ENCODE data around the gene TBC1D13. TPM values are rescaled to one million over a fixed set of nuclear protein-coding genes. Genes with fewer than 3 reads are reported as not detected.
A peak's percentile ranks its signal among the peaks of the same experiment; 100 is the strongest.

The TBC1D13 gene
- total RNA-seq, 1 experiment from 2014 or later: 21.6 TPM

- TF ChIP-seq, protein P1, sequence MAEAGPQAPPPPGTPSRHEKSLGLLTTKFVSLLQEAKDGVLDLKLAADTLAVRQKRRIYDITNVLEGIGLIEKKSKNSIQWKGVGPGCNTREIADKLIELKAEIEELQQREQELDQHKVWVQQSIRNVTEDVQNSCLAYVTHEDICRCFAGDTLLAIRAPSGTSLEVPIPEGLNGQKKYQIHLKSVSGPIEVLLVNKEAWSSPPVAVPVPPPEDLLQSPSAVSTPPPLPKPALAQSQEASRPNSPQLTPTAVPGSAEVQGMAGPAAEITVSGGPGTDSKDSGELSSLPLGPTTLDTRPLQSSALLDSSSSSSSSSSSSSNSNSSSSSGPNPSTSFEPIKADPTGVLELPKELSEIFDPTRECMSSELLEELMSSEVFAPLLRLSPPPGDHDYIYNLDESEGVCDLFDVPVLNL (CRISPR knock-in tag; IDR thresholded peaks at IDR 0.05; ENCODE audit: borderline replicate concordance, low read depth): no peak
- TF ChIP-seq SMAD3 (CRISPR knock-in tag; IDR thresholded peaks at IDR 0.05; ENCODE audit: borderline replicate concordance) (no peak), FOXP1 (CRISPR knock-in tag; IDR thresholded peaks at IDR 0.05; ENCODE audit: borderline replicate concordance) (peak; percentile 44; the same call in 1 of the 2 replicates), ZNF219 (CRISPR knock-in tag; IDR thresholded peaks at IDR 0.05; ENCODE audit: borderline replicate concordance) (no peak), CREB1 (CRISPR knock-in tag; IDR thresholded peaks at IDR 0.05) (no peak), ZNF263 (CRISPR knock-in tag; IDR thresholded peaks at IDR 0.05; ENCODE audit: low read depth) (no peak), KAT7 (CRISPR knock-in tag; IDR thresholded peaks at IDR 0.05; ENCODE audit: borderline replicate concordance) (peak; percentile 62; the same call in 1 of the 2 replicates), MAX (CRISPR knock-in tag; IDR thresholded peaks at IDR 0.05) (no peak; the same call in 1 of the 2 replicates), MXD4 (CRISPR knock-in tag; IDR thresholded peaks at IDR 0.05; ENCODE audit: borderline replicate concordance) (no peak), GRHL2 (CRISPR knock-in tag; IDR thresholded peaks at IDR 0.05; ENCODE audit: insufficient replicate concordance, severe bottlenecking) (no peak), ELF4 (CRISPR knock-in tag; IDR thresholded peaks at IDR 0.05; ENCODE audit: low read depth) (no peak), RELA (CRISPR knock-in tag; IDR thresholded peaks at IDR 0.05; ENCODE audit: borderline replicate concordance) (no peak), NR3C1 (CRISPR knock-in tag; conservative IDR thresholded peaks at IDR 0.05; ENCODE audit: low read depth) (no peak), EMX1 (CRISPR knock-in tag; IDR thresholded peaks at IDR 0.05) (no peak), ZNF416 (CRISPR knock-in tag; IDR thresholded peaks at IDR 0.05) (peak; percentile 71), CBFB (CRISPR knock-in tag; IDR thresholded peaks at IDR 0.05; ENCODE audit: low read depth) (no peak; the same call in 1 of the 2 replicates), SP1 (CRISPR knock-in tag; conservative IDR thresholded peaks at IDR 0.05) (peak; percentile 98), NFATC4 (CRISPR knock-in tag; IDR thresholded peaks at IDR 0.05) (no peak), SMAD4 (CRISPR knock-in tag; IDR thresholded peaks at IDR 0.05) (no peak)
- TF ChIP-seq, protein P2, sequence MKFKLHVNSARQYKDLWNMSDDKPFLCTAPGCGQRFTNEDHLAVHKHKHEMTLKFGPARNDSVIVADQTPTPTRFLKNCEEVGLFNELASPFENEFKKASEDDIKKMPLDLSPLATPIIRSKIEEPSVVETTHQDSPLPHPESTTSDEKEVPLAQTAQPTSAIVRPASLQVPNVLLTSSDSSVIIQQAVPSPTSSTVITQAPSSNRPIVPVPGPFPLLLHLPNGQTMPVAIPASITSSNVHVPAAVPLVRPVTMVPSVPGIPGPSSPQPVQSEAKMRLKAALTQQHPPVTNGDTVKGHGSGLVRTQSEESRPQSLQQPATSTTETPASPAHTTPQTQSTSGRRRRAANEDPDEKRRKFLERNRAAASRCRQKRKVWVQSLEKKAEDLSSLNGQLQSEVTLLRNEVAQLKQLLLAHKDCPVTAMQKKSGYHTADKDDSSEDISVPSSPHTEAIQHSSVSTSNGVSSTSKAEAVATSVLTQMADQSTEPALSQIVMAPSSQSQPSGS (CRISPR knock-in tag; IDR thresholded peaks at IDR 0.05; ENCODE audit: borderline replicate concordance, low read depth): no peak
- TF ChIP-seq, protein P3, sequence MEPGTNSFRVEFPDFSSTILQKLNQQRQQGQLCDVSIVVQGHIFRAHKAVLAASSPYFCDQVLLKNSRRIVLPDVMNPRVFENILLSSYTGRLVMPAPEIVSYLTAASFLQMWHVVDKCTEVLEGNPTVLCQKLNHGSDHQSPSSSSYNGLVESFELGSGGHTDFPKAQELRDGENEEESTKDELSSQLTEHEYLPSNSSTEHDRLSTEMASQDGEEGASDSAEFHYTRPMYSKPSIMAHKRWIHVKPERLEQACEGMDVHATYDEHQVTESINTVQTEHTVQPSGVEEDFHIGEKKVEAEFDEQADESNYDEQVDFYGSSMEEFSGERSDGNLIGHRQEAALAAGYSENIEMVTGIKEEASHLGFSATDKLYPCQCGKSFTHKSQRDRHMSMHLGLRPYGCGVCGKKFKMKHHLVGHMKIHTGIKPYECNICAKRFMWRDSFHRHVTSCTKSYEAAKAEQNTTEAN (CRISPR knock-in tag; IDR thresholded peaks at IDR 0.05): peak; percentile 84
- TF ChIP-seq, protein P4, sequence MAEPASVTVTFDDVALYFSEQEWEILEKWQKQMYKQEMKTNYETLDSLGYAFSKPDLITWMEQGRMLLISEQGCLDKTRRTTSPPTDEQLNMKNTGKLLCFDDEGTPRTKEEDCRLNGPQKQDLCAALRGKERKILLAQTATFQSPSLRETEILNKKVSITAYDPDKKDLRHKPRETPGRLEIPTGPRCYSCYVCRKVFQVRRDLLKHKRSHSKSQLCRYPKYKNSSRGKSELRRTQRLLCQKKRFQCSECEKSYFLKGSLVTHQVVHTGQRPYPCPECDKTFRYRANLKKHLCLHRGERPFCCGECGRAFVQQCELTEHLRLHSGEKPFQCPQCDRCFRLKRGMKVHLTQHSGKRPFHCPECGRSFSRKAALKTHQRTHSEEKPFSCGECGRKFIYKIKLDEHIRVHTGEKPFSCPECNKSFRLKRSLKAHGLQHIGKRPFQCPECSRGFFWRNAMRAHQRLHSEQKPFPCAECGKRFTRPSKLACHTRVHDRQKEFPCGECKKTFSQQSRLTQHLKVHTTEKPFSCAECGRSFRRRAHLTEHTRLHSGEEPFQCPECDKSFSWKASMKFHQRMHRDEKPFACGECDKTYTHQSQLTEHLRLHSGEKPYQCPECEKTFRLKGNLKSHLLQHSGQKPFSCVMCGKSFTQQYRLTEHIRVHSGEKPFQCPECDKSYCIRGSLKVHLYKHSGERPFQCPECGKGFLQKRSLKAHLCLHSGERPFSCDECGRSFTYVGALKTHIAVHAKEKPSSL (CRISPR knock-in tag; conservative IDR thresholded peaks at IDR 0.05): no peak
- TF ChIP-seq, protein P5, sequence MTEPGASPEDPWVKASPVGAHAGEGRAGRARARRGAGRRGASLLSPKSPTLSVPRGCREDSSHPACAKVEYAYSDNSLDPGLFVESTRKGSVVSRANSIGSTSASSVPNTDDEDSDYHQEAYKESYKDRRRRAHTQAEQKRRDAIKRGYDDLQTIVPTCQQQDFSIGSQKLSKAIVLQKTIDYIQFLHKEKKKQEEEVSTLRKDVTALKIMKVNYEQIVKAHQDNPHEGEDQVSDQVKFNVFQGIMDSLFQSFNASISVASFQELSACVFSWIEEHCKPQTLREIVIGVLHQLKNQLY (CRISPR knock-in tag; IDR thresholded peaks at IDR 0.05): no peak
Observed at GRCh38 chr9:128771745-128772519, 15.1 kb upstream of the TBC1D13 start, which contains the start of gene ZER1 (continued).

Measured in WTC11 (cell line).